OCI-LY1 (cell line): Measurements from ENCODE around the gene GTPBP3.

Experiments used
- EZH2 ChIP-seq: fragments of 200-600 bp; sonication (generic), shearing (Covaris generic); IDR thresholded peaks from 2 replicates; pipeline ENCODE4 v1.8.0; 2017; ENCODE audit warnings: borderline replicate concordance, mixed run types, mild to moderate bottlenecking, antibody characterized with exemption, low read length, moderate library complexity, mixed read lengths
- TF ChIP-seq, protein P1 (sequence below): fragments of 200-600 bp; sonication (generic), shearing (Covaris generic); IDR thresholded peaks from 2 replicates; pipeline ENCODE4 v1.5.1; 2017; ENCODE audit warnings: mild to moderate bottlenecking, antibody characterized with exemption, low read length, moderate library complexity, mixed read lengths

DNA sequence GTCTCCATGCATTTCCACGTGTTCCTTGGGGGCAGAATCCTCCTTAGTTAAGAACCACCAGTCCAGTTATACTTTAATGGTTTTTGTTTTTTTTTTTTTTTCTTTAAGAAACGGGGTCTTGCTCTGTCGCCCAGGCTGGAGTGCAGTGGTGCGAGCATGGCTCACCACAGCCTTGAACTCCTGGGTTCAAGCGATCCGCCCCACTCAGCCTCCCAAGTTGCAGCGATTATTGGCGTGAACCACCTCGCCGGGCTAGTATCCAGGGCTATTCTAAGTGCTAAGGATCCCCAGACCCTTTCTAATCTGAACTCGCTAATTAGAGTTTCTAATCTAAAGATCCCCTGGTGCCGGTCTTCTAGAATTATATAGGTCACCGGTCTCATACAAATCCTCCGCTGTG, 43.7 kb upstream of the GTPBP3 start:
- no peak for TF ChIP-seq EZH2
- TF ChIP-seq, protein P1, sequence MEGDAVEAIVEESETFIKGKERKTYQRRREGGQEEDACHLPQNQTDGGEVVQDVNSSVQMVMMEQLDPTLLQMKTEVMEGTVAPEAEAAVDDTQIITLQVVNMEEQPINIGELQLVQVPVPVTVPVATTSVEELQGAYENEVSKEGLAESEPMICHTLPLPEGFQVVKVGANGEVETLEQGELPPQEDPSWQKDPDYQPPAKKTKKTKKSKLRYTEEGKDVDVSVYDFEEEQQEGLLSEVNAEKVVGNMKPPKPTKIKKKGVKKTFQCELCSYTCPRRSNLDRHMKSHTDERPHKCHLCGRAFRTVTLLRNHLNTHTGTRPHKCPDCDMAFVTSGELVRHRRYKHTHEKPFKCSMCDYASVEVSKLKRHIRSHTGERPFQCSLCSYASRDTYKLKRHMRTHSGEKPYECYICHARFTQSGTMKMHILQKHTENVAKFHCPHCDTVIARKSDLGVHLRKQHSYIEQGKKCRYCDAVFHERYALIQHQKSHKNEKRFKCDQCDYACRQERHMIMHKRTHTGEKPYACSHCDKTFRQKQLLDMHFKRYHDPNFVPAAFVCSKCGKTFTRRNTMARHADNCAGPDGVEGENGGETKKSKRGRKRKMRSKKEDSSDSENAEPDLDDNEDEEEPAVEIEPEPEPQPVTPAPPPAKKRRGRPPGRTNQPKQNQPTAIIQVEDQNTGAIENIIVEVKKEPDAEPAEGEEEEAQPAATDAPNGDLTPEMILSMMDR: no peak
